T47D (cell line): ENCODE results near the gene GRPEL2.
A peak's percentile ranks its signal among the peaks of the same experiment; 100 is the strongest.

ENCODE experiments used
- DNase-seq, 2 experiments: peaks; one replicate each; pipeline versions ENCODE4 v3.0.0 to v3.0.0-alpha.2; 2011 to 2012; ENCODE audit warnings: low read depth in 1 of 2, low spot score in 1 of 2
- JUND ChIP-seq: IDR thresholded peaks from 2 replicates; pipeline ENCODE4 v1.6.1; 2012; ENCODE audit warnings: low read depth
- in situ Hi-C: cut with HindIII; loops from 2 replicates; pipeline ENCODE4 v1.10.0; 2016; ENCODE audit warnings: low sequenced_read_pairs, low pct_unique_long_range_greater_than_20kb

Gene GRPEL2

DNA sequence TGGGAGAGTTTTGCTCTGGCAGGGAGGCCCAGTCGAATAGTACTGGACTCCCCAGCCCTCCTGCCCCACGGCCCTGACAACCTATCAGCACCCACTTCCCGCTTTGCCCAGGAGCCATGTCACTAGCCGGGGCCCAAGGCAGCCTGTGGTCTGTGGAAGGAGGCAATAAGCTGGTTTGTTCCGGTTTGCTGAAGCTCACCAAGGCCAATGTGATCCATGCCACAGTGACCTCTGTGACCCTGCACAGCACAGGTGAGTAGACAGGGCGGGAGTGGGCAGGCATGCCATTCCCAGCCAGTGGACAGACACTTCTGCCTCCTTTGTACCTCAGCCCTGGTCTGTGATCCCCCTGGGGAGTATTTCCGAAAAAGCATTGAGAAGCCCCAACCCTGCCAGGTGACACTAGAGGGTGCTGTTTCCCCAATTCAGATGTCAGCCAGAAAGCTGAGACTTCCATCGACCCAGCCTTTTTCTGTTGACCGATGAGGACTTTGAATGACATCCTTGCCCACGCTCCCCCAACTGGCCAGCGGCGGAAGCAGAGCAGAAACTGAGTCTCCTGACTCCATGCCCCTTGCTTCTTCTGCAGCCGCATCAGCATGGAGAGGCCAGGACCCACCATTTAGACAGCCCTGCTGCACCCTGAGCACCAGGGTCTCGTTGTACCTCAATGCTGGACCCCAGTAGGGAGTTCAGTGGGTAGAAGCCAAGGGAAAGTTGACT, 22.1 kb downstream of the GRPEL2 start:
- DNase-seq: peak; percentile 84 to 86
- in situ Hi-C loops: no loop called here
- no peak for TF ChIP-seq JUND

DNA sequence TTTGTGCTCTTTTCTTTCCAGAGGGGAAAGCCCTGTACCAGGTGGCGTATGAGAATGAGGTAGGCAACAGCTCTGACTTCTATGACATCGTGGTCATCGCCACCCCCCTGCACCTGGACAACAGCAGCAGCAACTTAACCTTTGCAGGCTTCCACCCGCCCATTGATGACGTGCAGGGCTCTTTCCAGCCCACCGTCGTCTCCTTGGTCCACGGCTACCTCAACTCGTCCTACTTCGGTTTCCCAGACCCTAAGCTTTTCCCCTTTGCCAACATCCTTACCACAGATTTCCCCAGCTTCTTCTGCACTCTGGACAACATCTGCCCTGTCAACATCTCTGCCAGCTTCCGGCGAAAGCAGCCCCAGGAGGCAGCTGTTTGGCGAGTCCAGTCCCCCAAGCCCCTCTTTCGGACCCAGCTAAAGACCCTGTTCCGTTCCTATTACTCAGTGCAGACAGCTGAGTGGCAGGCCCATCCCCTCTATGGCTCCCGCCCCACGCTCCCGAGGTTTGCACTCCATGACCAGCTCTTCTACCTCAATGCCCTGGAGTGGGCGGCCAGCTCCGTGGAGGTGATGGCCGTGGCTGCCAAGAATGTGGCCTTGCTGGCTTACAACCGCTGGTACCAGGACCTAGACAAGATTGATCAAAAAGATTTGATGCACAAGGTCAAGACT, 22.8 kb downstream of the GRPEL2 start:
- in situ Hi-C loops: no loop called here
- TF ChIP-seq JUND: no peak
- no peak for DNase-seq

DNA sequence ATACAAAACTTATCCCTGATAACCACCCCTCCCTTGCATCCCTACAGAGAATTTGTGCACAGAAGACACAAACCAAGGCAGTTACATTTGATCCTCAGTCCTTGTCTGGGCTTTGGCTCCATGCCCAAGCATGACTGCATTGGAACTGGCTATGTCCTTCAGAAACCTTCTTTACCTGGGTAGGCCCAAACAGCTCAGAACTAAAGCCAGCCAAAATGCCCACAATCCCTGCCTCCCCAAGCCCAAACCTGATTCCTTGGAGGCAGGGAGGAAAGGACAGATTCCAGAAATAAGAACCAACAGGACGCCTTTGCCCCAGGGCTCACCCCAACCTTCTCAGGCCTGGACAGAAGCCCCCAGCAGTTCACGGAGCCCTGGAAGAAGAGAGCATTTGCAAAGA, 25.6 kb downstream of the GRPEL2 start:
- no peak for DNase-seq
- in situ Hi-C loops: no loop called here
- no peak for TF ChIP-seq JUND

DNA sequence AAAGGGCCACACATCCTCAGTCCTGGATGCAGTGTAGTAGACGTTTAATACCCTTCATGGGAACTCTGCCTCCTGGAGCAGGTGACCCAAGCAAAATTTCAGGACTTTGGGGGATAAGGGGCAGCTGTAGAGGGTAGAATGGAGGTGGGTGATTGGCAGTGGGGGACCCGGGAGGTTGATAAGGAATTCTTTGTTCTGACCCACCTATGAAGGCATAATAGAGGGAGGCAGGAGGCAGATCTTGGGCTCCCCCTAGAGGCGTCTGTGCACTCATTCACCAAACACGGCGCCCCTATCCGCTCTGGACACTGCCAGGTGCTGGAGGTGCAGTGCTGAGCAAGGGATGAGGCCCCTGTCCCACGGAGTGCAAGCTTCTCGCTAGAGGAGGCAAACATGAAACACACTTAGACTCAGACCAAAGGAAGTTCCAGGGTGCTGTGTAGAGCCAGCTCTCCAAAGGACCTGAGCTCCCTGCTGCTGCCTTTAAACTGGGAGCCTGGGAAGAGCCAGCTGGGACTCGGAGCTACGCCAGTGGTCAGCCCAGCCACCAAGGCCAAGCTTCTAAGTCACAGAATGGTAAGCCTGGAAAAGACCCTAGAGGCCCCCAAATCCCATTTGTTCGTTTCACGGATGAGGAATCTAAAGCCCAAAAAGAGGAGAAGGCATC, 26.1 kb downstream of the GRPEL2 start:
- in situ Hi-C loops: no loop called here
- TF ChIP-seq JUND: no peak
- DNase-seq: peak; percentile 75 to 79

DNA sequence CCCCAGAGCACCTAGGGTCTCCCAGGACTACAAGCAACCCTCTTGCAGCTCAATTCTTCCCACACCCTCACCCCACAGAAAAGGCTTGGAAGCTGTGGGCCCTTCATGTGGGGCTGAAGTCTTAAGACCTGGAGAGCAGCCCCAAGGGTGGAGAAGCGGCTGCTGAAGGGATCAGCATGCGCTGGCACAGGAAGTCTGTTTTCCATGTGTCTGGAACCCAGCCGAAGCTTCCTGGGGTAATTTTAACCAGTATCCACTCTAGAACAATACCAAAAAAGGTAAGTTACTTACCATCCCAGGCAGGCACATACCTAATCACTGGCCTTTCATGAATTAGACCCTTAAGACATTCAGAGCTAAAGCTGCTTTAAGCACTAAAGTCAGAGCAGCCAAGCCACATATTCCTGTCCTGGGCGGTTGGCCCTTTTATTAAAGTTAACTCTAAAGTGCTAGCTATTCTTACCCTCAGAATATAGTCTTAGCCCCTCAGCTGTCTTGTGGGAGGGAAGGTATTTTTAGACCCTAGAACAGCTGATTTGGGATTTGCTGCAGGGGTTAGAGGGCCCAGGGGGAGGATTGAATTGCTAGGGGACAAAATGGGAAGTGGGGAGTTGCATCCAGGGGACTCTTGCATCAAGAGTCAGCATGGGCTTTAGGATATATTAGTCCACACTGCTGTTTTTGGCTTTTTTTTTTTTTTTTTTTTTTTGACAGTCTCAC, 26.9 kb downstream of the GRPEL2 start:
- in situ Hi-C loops: no loop called here
- no peak for TF ChIP-seq JUND
- no peak for DNase-seq

DNA sequence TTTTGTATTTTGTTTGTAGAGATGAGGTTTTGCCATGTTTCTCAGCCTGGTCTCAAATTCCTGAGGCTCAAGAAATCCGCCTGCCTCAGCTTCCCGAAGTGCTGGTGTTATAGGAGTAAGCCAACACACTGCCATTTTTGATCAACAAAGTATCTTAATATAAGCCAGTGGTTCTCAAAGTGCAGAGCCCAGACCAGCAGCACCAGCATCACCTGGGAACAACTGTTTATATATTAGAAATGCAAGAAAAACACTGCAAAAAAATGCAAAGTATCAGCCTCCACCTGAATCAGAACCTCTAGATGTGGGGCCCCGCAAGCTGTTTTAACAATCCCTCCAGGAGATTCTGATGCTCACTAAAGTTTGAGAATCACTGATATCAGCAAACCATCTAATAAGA, 27.6 kb downstream of the GRPEL2 start:
- no peak for DNase-seq
- no peak for TF ChIP-seq JUND
- in situ Hi-C loops: no loop called here

DNA sequence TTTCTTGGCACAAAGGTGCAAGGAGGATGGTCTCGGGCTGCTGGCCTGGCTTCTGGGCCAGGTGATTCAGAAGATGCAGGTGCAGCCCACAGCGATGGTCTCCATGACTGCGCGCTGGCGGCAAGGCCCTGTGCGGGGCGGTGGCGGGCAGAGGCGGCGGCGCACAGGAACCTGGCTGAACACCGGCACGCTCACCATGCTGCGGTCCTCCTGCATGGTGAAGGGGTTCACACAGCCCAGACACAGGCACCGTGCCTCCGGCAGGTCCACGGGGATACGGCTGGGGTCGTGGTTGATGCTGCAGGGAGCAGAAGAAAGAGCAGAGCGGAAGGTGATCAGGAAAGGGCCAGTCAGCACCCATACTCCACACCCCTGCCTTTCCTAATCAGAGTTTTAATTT, 29.0 kb downstream of the GRPEL2 start:
- DNase-seq: no peak
- in situ Hi-C loops: no loop called here

DNA sequence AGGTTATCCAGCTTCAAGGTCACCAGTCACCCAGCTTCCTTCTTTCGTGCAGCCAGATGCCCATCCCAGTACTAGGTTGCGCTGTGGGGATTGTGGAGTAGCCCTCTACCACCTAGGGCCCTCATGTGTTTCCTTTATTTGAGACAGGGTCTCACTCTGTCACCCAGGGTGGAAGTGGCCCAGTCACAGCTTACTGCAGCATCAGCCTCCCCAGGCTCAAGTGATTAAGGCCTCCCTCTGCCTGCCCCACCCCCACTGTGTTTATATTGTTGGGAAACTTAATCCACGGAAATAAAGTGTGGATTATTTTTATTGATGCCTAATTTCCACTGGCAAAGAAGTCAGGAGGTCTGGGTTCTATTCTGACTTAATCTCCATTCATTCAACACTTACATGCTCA, 29.5 kb downstream of the GRPEL2 start:
- no peak for TF ChIP-seq JUND
- in situ Hi-C loops: no loop called here
- DNase-seq: no peak

More for the DNA sequence above, 29.0 kb downstream of the GRPEL2 start:
- no peak for TF ChIP-seq JUND

DNA sequence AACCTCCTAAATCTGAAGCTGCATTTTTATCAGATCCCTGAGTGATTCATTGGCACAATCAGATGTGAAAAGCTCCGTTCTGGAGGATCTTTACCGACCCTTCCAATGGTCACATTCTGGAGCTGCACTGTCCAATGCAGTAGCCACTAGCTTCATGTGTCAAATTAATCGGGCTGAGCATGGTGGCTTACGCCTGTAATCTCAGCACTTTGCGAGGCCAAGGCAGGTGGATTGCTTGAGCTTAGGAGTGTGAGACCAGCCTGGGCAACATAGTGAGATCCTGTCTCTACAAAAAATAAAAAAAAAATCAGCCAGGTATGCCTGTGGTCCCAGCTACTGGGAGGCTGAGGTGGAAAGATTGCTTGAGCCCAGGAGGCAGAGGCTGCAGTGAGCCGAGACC, 30.1 kb downstream of the GRPEL2 start:
- DNase-seq: no peak
- no peak for TF ChIP-seq JUND
- in situ Hi-C loops: no loop called here

DNA sequence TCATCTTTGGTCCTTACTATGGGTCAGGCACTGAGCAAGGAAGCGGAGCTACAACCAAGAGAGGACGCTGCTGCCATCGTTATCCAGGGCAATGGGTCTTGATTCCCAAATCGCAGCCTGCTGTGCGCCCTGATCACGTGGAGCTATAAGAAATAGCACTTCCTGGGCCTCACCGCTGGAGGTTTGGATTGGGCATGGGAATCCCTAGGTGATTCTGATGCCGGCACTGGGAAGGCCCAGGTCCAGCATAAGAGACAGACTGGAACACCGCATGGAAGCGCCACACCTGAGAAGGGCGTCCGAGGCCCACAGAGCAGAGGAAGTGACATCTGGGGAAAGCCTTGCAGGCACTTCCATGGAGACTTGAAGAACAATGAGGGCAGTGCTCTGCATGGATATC, 30.8 kb downstream of the GRPEL2 start:
- in situ Hi-C loops: no loop called here
- no peak for TF ChIP-seq JUND
- no peak for DNase-seq

DNA sequence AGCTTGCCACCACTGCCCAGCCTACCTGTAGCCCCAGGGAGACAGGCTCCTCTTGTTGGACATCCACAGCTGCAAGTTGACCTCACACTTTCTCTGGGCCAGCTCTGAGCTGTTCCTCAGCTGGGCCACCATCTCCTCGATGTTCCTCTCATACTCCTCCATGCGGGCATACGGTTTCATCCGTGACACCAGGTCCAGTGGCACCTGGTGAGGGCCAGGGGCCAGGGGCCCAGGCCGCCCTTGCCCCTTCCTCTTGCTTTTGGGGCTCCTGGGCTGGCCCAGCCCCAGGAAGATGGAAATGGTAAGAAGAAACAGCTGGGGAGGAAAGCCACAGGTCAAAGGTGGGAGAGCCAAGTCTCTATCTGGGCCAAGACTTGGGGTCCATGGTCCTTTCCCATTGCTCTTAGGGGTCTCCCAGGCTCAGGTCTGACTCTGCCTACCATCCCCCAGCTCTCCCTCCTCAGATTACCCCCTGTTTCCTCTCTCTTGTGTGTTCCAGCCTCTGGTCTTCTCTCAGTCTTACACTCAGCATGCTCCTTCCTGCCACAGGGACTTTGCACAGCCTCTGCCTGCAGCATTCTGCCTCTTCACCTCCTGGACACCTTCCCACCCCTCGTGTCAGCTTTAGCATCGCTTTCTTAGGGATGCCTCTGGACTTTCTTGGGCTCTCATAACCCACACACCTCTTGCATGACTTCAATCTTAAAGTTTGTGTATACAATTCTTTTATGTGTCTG, 31.6 kb downstream of the GRPEL2 start:
- TF ChIP-seq JUND: no peak
- in situ Hi-C loops: no loop called here
- DNase-seq: no peak

DNA sequence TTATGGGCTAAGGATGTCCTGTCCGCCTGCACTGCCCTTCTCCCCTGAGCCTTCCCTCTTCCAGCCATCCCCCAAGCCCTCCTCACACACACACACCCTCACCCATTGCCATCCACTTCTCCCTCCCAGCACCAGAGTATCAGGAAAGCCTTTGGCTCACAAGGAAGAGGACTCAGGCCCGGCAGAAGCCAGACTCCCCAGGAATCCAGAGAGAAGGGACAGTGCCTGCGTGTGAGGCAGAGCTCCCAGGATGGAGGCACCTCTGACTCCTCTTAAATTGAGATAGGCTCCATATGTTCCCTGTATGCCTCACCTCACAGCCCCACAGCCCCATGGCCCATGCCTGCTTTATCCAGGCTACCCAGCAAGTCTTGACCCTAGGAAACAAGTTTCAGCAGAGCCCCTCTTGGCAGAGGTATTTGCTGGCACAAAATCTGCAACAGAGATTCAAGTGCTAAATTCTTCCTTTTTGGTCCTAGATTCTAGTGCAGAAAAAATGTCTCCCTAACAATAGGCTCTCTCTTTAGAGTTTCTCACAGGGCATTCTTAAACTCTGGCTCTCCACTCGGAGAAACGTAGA, 33.0 kb downstream of the GRPEL2 start:
- in situ Hi-C loops: no loop called here
- TF ChIP-seq JUND: no peak

More for the DNA sequence above, 33.0 kb downstream of the GRPEL2 start:
- DNase-seq: no peak
